DMS53 treated with DMSO at 0.1 percent for 48 hours (cell line): ENCODE measurements around the gene SEMA6B.

Source experiments
- DNase-seq: peaks from one replicate; lab custom pipeline; 2025; ENCODE audit not compliant: unreplicated experiment; lab: John Stamatoyannopoulos, UW

SEMA6B gene

DNA sequence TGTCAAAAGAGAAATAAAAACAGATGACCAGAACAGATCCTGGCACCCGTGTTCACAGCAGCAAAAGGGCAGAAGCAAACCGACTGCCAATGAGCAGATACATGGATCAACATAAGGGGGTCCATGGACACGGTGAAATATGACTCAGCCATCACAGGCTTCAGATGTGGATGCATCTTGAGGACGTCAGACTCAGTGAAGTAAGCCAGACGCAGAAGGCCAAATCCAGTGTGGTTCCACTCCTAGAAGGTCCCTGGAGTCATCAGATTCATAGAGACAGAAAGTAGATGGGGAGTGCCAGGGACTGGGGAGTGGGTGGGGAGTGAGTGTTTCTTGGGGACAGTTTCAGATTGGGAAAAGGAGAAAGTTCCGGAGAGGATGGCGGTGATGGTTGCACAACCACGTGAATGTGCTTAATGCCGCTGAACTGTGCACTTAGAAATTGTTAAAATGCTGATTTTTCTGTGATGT is 28.8 kb upstream of the SEMA6B start:
- no peak for DNase-seq

GRCh38 chr19:4587527-4587926 is 28.0 kb upstream of the SEMA6B start:
- no peak for DNase-seq

DNA sequence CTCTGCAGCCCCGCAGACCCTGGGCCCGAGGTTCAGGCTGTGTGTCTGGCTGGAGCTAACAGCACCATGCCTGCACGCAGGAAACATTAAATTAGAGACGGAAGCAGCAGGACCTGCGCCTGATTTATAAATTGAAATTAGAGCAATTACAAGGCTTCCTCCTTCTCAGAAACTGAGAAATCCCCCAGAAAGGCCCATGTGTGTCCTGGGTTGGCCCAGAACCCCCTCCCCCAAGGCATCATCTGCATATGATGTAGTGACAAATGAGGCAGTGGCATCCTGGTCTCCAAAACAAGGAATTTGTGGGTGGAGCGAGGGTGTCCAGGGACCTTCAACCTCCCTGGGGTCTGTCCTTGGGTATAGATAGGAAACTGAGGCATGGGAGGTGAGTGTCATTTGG is 27.2 kb upstream of the SEMA6B start:
- no peak for DNase-seq

- no peak for DNase-seq
Observed at GRCh38 chr19:4586245-4586644, 26.8 kb upstream of the SEMA6B start.

DNA sequence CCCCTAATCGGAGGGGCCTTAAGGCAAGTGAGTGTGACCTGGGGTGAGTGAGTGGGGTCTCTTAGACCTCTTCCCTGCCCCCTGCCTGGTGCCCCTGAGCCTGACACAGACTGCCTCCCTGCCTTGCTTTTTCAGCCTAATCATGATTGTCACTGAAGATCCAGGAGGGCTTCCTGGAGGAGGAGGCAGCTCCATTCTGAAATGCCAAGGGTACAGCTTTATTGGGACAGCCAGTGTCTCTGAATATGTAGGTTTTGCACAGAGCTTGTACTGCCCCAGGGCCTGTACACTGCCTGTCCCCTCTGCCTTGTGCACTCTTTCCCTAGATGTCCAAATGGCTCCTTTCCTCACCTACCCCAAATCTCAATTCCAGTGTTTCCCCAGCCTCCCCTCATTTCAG is 26.1 kb upstream of the SEMA6B start:
- DNase-seq = no peak

GRCh38 chr19:4584670-4585460 is 25.4 kb upstream of the SEMA6B start:
- no peak for DNase-seq

DNA sequence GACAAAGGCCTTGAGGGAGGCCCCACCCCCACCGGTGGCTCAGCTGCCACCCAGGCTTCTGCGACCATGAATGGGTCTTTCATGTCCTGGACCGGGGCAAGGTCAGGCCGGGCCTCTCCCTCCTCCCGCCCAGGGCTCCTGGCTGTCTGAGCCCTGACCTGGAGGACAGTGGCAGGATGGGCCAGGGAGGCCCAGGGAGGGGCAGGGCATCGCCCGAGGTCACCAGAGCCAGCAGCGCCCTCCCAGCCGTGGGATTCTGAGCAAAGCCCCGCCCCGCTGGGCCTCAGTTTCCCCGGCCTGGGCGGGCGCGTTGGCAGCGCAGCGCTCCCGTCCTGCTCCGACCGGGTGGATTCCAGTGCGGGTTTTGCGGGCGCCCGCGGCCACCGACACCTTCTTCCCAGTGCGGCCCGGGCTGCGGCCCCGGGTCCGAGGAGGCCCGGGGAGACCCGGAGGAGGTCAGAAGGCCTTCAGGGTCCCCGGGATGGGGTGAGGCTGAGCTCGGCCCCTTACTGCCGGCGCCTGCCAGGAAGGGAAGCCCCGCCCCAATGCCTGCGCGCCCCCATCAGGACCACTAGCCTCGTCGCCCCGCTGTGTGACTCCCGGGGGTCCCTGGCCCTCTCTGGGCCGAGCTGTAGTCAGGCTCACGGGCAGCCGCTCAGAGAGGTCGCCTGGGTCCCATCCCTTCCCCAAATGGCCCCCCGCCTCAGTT is 24.6 kb upstream of the SEMA6B start:
- no peak for DNase-seq

DNA sequence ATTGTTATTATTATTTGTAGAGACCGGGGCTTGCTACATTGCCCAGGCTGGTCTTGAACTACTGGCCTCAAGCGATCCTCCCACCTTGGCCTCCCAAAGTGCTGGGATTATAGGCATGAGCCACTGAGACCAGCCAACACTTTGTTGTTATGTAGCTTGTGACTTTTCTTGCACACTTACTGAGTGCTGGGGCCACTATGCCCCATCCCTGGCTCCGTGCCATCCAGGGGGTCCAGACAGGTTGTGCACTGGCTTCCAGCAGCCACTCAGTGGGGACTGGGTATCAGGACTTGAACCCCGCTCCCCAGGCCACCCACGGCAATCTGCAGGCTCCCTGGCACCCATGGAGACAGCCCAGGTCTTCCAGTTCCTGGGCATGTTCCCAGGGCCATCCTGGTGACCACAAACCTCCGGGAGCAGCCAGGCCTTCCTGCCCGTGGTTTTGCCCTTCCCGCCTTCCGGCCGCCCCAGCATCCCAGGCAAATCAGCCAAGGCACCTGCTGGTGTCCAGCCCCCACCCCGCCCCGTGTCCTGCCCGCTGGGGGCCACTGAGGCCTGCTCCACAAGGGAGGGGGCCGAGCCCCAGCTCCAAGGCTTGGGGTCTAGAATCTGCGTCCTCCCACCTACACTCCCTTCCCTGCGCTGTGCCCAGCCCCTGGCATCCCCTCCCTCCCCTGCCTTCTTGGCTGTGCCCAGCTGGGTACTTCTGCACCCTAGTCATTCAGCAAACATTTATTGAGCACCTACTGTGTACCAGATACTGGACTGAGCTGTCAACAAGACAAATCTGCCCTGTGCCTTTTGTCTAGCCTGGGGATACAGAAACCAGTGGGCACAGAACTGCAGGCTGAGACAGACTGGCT is 23.7 kb upstream of the SEMA6B start:
- no peak for DNase-seq

- DNase-seq = no peak
Observed at GRCh38 chr19:4581666-4582553, 22.4 kb upstream of the SEMA6B start.

DNA sequence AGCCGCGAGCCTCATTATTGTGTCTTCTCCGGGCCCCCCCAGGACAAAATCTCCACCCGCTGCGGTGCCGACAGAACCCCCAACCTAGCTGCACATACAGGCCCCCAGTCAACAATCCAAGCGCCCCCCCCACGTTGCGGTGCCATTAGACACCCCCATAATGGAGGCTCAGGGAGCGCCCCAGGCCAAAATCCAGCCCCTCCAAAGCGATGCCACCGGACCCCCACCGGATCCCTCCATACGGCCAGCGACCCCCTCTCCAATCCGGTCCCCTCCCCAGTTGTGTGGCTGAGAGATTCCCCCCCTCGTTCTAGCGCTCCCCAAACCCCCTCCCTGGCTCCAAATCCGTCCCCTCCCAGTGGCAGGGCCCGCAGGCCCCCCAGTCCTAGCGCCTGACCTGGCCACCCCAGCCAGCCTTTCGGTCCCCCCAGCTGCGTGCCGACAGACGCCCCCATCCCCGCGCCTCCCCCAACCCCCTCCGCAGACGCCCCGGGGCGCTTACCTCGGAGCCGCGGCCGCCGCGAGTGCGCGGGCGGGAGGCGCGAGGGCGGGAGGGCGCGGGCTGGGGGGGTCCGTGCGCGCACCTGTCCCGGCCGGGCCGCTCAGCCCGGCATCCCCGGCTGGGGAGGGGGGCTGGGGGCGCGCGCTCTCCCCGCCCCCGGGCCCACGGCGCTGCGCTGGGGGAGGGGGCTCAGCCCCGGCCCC is 21.6 kb upstream of the SEMA6B start:
- DNase-seq = no peak

- no peak for DNase-seq
Observed at GRCh38 chr19:4580021-4580901, 20.8 kb upstream of the SEMA6B start.

DNA sequence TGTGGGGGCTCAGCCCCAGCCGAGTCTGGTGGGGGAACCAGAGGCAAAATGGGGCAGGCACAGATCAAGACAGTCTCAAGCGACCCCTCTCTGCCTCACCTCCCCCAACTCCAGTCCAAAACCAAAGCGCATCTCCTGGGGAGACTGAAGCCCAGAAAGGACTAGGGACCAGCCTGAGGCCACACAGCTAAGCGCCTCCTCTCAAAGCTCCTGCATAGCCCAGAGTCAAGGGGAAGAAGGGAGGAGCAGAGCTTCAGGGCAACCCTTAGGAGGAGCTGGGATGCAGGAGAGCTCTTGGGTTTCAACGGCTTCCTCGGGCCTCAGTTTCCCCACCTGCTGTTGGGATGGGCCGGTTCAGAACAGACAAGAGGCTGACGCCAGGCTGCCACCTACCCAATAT is 19.9 kb upstream of the SEMA6B start:
- DNase-seq = no peak

- no peak for DNase-seq
Observed at GRCh38 chr19:4578552-4579248, 19.2 kb upstream of the SEMA6B start.

DNA sequence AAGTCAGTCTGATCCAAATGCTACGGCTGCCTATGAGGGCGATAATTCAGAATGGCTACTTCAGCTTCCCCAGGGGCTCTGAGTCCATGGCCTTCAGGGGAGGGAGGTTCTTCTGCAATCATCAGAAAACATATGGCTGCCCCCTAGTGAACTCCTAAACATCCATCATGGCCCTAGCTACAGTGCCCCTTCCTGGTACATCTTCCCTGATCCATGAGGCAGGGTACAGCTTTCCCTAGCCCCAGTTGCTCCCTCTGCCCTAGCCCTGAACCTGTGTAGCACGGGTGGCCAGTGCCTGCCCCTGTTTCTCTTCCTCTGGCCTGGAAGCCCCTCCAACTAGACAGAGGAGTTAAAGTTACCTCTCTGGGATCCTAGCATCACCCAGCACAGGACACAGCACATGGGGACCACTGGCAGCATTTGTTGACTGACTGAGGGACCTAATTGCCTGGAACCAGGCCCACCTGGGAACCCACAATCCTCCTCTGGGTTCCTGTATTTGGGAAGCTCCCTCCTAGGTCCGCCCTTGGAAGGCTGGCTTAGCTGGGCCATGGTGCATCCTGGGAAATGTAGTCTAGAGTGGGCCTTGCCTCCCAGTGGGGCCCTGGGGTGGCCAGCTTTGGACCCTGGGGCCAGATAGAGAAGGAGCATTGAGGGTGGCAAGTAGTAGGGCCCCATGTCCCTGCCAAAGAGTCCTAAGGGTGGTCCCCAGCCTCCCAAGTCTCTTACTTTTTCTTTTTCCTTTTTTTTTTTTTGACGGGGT is 17.7 kb upstream of the SEMA6B start:
- no peak for DNase-seq

DNA sequence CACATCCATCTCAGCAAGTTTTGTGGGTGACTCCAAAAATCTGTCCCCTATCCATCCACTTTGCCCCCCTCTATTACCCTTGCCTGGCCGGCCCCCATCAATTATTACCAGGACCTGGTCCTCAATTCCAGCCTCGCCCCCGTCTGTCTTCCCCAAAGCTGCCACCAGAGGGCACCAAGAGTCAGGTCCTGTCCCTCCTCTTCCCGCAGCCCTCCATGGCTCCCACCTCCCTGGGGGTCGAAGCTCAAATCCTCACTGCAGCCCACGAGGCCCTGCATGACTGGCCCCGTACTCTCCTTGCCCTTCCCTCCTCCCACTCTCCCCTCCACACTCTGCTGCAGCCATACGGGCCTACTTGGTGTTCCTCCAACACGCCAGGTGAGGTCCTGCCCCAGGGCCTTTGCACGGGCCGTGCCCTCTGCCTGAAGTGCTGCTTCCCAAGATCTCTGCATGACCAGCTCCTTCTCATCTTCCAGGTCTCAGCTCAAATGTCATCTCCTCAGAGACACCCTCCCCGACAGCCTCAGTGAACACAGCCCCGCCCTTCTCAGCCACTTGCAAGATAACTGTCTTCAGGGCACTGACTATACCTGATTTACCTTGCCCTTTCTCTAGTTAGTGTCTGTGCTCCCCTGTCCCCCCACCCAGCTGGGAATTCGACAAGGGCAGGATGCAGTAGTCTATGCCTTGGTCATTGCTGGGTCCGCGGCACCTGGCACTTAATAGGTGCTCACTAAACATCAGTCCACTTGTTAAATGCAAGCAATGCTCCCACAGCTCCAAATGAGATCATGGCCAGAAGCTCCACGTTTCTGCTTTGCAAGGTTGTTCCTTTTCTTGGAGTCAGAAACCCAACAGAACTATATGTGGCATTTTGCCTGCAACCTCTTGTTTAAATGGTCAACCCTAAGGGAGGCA is 16.8 kb upstream of the SEMA6B start:
- DNase-seq = no peak

DNA sequence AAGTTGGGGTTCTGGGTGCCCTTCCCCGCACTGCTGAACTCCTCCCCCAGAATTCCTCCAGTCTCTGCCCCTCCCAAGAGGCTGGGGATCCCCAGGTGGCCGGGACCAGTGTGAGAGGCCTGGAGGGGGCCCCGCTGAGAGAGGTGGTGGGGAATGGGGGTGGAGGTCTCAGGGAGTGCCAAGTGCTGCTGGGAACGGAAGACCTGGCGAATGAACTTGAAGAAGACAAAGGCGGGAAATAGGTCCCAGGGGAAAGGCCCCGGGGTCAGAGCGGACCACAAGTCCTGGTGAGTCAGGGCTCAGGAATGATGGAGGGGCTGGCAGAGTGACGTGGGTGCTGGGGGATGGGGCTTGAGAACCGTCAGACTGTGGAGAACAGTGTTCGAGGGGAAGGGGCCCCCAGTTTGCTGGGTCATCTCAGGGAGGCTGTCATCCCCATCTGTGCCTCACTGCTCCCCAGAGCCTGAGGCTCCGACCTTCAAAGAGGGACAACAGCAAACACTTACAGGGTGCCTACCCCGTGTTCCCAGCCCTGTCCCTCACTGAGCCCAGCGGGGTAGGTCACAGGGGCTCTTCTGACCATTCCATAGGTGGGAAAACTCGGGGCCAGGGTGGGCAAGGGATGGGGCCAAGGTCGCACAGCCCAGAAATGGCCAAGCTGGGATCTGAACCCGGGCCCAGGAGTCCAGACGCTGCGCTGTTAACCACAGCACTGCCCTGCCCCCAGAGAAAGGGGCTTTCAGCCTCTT is 16.0 kb upstream of the SEMA6B start:
- no peak for DNase-seq
